GM20000 (cell line): ENCODE data around the gene KIAA1614.

Source experiments
- DNase-seq: peaks from one replicate; pipeline ENCODE4 v3.0.0; 2012; ENCODE audit warnings: low spot score
- CTCF ChIP-seq: IDR thresholded peaks from 2 replicates; pipeline ENCODE4 v1.5.1; 2012; ENCODE audit warnings: mild to moderate bottlenecking, control low read depth; ENCODE audit errors: extremely low read depth, missing control alignments

KIAA1614 gene

GRCh38 chr1:180950321-180950720, 37.6 kb downstream of the KIAA1614 start:
- no peak for TF ChIP-seq CTCF
- peak; percentile 10 for DNase-seq

GRCh38 chr1:180951186-180951745, 38.6 kb downstream of the KIAA1614 start:
- no peak for TF ChIP-seq CTCF
- DNase-seq: no peak

- DNase-seq: peak; percentile 18
- no peak for TF ChIP-seq CTCF
Observed at GRCh38 chr1:180951836-180952656, 39.3 kb downstream of the KIAA1614 start.

GRCh38 chr1:180952657-180953013, 39.9 kb downstream of the KIAA1614 start:
- DNase-seq: peak; percentile 22

GRCh38 chr1:180953291-180954004, 40.8 kb downstream of the KIAA1614 start:
- peak; percentile 65 for DNase-seq

More at GRCh38 chr1:180952657-180953013, 39.9 kb downstream of the KIAA1614 start:
- no peak for TF ChIP-seq CTCF

GRCh38 chr1:180954005-180954800, 41.5 kb downstream of the KIAA1614 start:
- no peak for TF ChIP-seq CTCF
- peak; percentile 85 for DNase-seq

More at GRCh38 chr1:180953291-180954004, 40.8 kb downstream of the KIAA1614 start:
- TF ChIP-seq CTCF: no peak
